ENCODE data around the gene QSER1. TPM values are rescaled to one million over a fixed set of nuclear protein-coding genes. Genes with fewer than 3 reads are reported as not detected.

Gene QSER1
- total RNA-seq, 1 experiment from 2014 or later: 74.0 TPM

DNA sequence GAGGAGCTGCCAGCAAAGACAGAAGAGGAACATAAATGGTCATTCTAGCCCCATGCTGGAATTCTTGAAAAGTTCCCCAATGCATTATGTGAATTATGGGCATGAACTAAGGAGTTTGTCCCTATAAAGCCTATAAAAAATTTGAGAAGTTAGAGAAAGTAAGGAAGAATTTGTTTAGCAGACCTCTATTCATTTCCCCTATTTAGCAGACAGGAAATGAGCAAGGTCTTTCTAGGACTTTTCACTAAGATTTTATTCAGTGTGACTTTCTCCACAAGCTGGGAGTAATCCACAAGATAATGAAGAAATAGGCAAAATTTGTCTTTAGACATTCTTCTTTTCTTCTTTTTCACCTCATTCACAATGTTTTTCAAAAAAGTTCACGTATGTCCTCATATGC is 42.9 kb upstream of the QSER1 start:
- no peak for DNase-seq (ENCODE audit: low spot score)
- no peak overlapping the region for H3K4me3 Mint-ChIP-seq
- H3K9me3 Mint-ChIP-seq: peaks cover 8% of the 10 kb centered on the region
- H3K36me3 Mint-ChIP-seq: peaks cover 4% of the 10 kb centered on the region; the same call in 1 of the 2 replicates
- no peak for ATAC-seq
- H3K4me1 Mint-ChIP-seq: no peaks in the 10 kb centered on the region
- ChIA-PET CTCF (no interaction called here), POLR2A (no interaction called here)
- no peaks in the 10 kb centered on the region for H3K27me3 Mint-ChIP-seq (ENCODE audit: low read depth)
- TF ChIP-seq TCF7 (CRISPR knock-in tag; IDR thresholded peaks at IDR 0.05; ENCODE audit: low read depth) (no peak), ATF1 (CRISPR knock-in tag; IDR thresholded peaks at IDR 0.05) (no peak), ELF4 (CRISPR knock-in tag; IDR thresholded peaks at IDR 0.05; ENCODE audit: low read depth) (no peak), ZBTB21 (CRISPR knock-in tag; IDR thresholded peaks at IDR 0.05; ENCODE audit: borderline replicate concordance) (no peak), RORB (CRISPR knock-in tag; IDR thresholded peaks at IDR 0.05) (no peak), SOX15 (CRISPR knock-in tag; IDR thresholded peaks at IDR 0.05) (no peak), SMAD4 (CRISPR knock-in tag; IDR thresholded peaks at IDR 0.05) (no peak), MLX (CRISPR knock-in tag; IDR thresholded peaks at IDR 0.05) (no peak), TP53 (CRISPR knock-in tag; IDR thresholded peaks at IDR 0.05) (no peak), E2F4 (CRISPR knock-in tag; IDR thresholded peaks at IDR 0.05; ENCODE audit: borderline replicate concordance, low read depth) (no peak), JUN (CRISPR knock-in tag; IDR thresholded peaks at IDR 0.05) (no peak), ZNF138 (CRISPR knock-in tag; conservative IDR thresholded peaks at IDR 0.05) (no peak), PRRX2 (CRISPR knock-in tag; IDR thresholded peaks at IDR 0.05) (no peak), CREM (CRISPR knock-in tag; IDR thresholded peaks at IDR 0.05) (no peak), ZNF121 (CRISPR knock-in tag; IDR thresholded peaks at IDR 0.05) (no peak), CREB1 (CRISPR knock-in tag; IDR thresholded peaks at IDR 0.05) (no peak)
- TF ChIP-seq, protein P1, sequence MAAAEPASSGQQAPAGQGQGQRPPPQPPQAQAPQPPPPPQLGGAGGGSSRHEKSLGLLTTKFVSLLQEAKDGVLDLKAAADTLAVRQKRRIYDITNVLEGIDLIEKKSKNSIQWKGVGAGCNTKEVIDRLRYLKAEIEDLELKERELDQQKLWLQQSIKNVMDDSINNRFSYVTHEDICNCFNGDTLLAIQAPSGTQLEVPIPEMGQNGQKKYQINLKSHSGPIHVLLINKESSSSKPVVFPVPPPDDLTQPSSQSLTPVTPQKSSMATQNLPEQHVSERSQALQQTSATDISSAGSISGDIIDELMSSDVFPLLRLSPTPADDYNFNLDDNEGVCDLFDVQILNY (CRISPR knock-in tag; IDR thresholded peaks at IDR 0.05): no peak
- TF ChIP-seq, protein P2, sequence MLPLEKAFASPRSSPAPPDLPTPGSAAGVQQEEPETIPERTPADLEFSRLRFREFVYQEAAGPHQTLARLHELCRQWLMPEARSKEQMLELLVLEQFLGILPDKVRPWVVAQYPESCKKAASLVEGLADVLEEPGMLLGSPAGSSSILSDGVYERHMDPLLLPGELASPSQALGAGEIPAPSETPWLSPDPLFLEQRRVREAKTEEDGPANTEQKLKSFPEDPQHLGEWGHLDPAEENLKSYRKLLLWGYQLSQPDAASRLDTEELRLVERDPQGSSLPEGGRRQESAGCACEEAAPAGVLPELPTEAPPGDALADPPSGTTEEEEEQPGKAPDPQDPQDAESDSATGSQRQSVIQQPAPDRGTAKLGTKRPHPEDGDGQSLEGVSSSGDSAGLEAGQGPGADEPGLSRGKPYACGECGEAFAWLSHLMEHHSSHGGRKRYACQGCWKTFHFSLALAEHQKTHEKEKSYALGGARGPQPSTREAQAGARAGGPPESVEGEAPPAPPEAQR (CRISPR knock-in tag; IDR thresholded peaks at IDR 0.05): no peak
- H3K27ac Mint-ChIP-seq: no peak overlapping the region

GRCh38 chr11:32851251-32851650 is 41.4 kb upstream of the QSER1 start:
- no peak for DNase-seq (ENCODE audit: low spot score)
- H3K4me1 Mint-ChIP-seq: no peaks in the 10 kb centered on the region
- H3K36me3 Mint-ChIP-seq: peaks cover 4% of the 10 kb centered on the region; the same call in 1 of the 2 replicates
- H3K27ac Mint-ChIP-seq: no peak overlapping the region
- POLR2A ChIA-PET: no interaction called here
- H3K4me3 Mint-ChIP-seq: no peak overlapping the region
- CTCF ChIA-PET: interaction anchor here (1.4 kb wide), 1 partner anchor 42 kb away, joined by 4 read pairs; no protein-coding TSS in a partner anchor
- no peaks in the 10 kb centered on the region for H3K27me3 Mint-ChIP-seq (ENCODE audit: low read depth)
- no peak for ATAC-seq
- peaks cover 8% of the 10 kb centered on the region for H3K9me3 Mint-ChIP-seq
- TF ChIP-seq TP53 (CRISPR knock-in tag; IDR thresholded peaks at IDR 0.05) (no peak), ZNF396 (CRISPR knock-in tag; IDR thresholded peaks at IDR 0.05; ENCODE audit: borderline replicate concordance) (no peak), NR3C1 (CRISPR knock-in tag; conservative IDR thresholded peaks at IDR 0.05; ENCODE audit: low read depth) (no peak), MLX (CRISPR knock-in tag; IDR thresholded peaks at IDR 0.05) (no peak), ATF2 (CRISPR knock-in tag; IDR thresholded peaks at IDR 0.05; ENCODE audit: borderline replicate concordance, low read depth) (no peak), HMGXB4 (CRISPR knock-in tag; IDR thresholded peaks at IDR 0.05) (no peak), E2F4 (CRISPR knock-in tag; IDR thresholded peaks at IDR 0.05; ENCODE audit: borderline replicate concordance, low read depth) (no peak), ZNF219 (CRISPR knock-in tag; IDR thresholded peaks at IDR 0.05; ENCODE audit: borderline replicate concordance) (no peak)
- TF ChIP-seq, protein P3, sequence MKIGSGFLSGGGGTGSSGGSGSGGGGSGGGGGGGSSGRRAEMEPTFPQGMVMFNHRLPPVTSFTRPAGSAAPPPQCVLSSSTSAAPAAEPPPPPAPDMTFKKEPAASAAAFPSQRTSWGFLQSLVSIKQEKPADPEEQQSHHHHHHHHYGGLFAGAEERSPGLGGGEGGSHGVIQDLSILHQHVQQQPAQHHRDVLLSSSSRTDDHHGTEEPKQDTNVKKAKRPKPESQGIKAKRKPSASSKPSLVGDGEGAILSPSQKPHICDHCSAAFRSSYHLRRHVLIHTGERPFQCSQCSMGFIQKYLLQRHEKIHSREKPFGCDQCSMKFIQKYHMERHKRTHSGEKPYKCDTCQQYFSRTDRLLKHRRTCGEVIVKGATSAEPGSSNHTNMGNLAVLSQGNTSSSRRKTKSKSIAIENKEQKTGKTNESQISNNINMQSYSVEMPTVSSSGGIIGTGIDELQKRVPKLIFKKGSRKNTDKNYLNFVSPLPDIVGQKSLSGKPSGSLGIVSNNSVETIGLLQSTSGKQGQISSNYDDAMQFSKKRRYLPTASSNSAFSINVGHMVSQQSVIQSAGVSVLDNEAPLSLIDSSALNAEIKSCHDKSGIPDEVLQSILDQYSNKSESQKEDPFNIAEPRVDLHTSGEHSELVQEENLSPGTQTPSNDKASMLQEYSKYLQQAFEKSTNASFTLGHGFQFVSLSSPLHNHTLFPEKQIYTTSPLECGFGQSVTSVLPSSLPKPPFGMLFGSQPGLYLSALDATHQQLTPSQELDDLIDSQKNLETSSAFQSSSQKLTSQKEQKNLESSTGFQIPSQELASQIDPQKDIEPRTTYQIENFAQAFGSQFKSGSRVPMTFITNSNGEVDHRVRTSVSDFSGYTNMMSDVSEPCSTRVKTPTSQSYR (CRISPR knock-in tag; IDR thresholded peaks at IDR 0.05): no peak
